Suppressor macrophage treated with lipopolysaccharide for 4 hours (primary cell): Measurements from ENCODE around the gene GPSM3.

Experiments used
- DNase-seq: peaks from one replicate; pipeline ENCODE4 v3.0.0-alpha.2; 2020

The GPSM3 gene

GRCh38 chr6:32170294-32170693 lies 22.1 kb downstream of the GPSM3 start:
- DNase-seq: no peak

GRCh38 chr6:32168807-32169591 lies 23.4 kb downstream of the GPSM3 start:
- DNase-seq: no peak

- DNase-seq: no peak
Observed at GRCh38 chr6:32168350-32168749, 24.1 kb downstream of the GPSM3 start.

GRCh38 chr6:32167761-32168262 lies 24.6 kb downstream of the GPSM3 start:
- DNase-seq: no peak

GRCh38 chr6:32167154-32167760 lies 25.2 kb downstream of the GPSM3 start:
- no peak for DNase-seq

GRCh38 chr6:32166411-32167061 lies 25.9 kb downstream of the GPSM3 start:
- no peak for DNase-seq

GRCh38 chr6:32164295-32164694 lies 28.1 kb downstream of the GPSM3 start, which contains the start of gene EGFL8:
Gene EGFL8 (plus strand): TSS chr6:32164595. CDS start chr6:32166166, 1,571 bp downstream.
- DNase-seq: no peak

GRCh38 chr6:32163559-32164258 lies 28.7 kb downstream of the GPSM3 start:
- DNase-seq: no peak

- no peak for DNase-seq
Observed at GRCh38 chr6:32158052-32158451, 34.4 kb downstream of the GPSM3 start.

GRCh38 chr6:32156891-32157290 lies 35.6 kb downstream of the GPSM3 start:
- DNase-seq: no peak

- peak; percentile 23 for DNase-seq
Observed at GRCh38 chr6:32154514-32155161, 37.8 kb downstream of the GPSM3 start.

GRCh38 chr6:32153564-32154513 lies 38.6 kb downstream of the GPSM3 start, which contains the start of gene PPT2:
Gene PPT2 (plus strand): TSS chr6:32154141. CDS start chr6:32154595, 454 bp downstream.
- DNase-seq: peak; percentile 38

GRCh38 chr6:32152769-32153563 lies 39.5 kb downstream of the GPSM3 start:
- no peak for DNase-seq

- DNase-seq: no peak
Observed at GRCh38 chr6:32151863-32152768, 40.3 kb downstream of the GPSM3 start, which contains the start of gene PRRT1. Gene PRRT1 (minus strand): TSS chr6:32151939. CDS start chr6:32151827, 112 bp downstream.

- DNase-seq: no peak
Observed at GRCh38 chr6:32151181-32151862, 41.1 kb downstream of the GPSM3 start.

GRCh38 chr6:32149932-32150870 lies 42.2 kb downstream of the GPSM3 start:
- no peak for DNase-seq

- DNase-seq: no peak
Observed at GRCh38 chr6:32149092-32149755, 43.2 kb downstream of the GPSM3 start.
